Subcutaneous abdominal adipose tissue (tissue), 5 donors: ENCODE results near the gene NR1D1.

Experiments used
- H3K27ac ChIP-seq: one replicate; pipeline ENCODE4 v1.7.0; 2013; ENCODE audit warnings: low read depth, mild to moderate bottlenecking, inconsistent platforms, low read length, moderate library complexity
- H3K27me3 ChIP-seq, 5 donors: one replicate each; pipeline ENCODE4 v1.7.0; 2013; ENCODE audit warnings: low read length in 5 of 5, inconsistent platforms in 1 of 5; ENCODE audit not compliant: control insufficient read depth in 5 of 5, insufficient read depth in 4 of 5
- H3K36me3 ChIP-seq, 5 donors: one replicate each; pipeline ENCODE4 v1.7.0; 2013; ENCODE audit warnings: low read length in 5 of 5; ENCODE audit not compliant: control insufficient read depth in 5 of 5, insufficient read depth in 5 of 5
- H3K4me1 ChIP-seq, 5 donors: one replicate each; pipeline ENCODE4 v1.7.0; 2013; ENCODE audit warnings: low read length in 5 of 5, mild to moderate bottlenecking in 3 of 5, moderate library complexity in 1 of 5; ENCODE audit not compliant: control insufficient read depth in 5 of 5, insufficient read depth in 5 of 5
- H3K4me3 ChIP-seq, 5 donors: one replicate each; pipeline ENCODE4 v1.7.0; 2013; ENCODE audit warnings: low read length in 5 of 5, low read depth in 1 of 5
- H3K9ac ChIP-seq, 5 donors: one replicate each; pipeline ENCODE4 v1.7.0; 2013; ENCODE audit warnings: low read length in 5 of 5, mild to moderate bottlenecking in 4 of 5, moderate library complexity in 3 of 5
- H3K9me3 ChIP-seq, 5 donors: one replicate each; pipeline ENCODE4 v1.7.0; 2013; ENCODE audit warnings: low read length in 5 of 5; ENCODE audit not compliant: control insufficient read depth in 5 of 5
- donor health status: healthy.
- donor health status: healthy.
- donor health status: healthy.
- donor health status: healthy.
- donor health status: healthy.

Gene NR1D1

DNA sequence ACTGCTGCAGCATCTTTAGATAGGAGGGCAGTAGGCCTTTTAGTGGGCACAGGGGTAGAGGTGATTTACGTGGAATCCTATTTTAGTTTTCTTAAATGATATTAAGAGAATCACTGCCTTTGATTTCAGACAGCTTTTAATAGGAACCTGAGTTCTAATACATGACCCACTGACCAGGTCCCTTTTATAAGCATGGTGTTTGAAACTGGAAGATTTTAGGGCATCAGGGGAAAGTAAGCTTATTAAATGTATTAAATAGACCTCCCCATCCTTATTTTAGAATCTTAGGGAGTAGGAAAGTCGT is 23.4 kb upstream of the NR1D1 start:
- Histone ChIP-seq H3K9ac (peak overlapping the region; percentile 65 to 97 (median 86)), H3K27me3 (no peaks in the 10 kb centered on the region), H3K36me3 (peaks cover 0 to 26% (median 15%) of the 10 kb centered on the region in 5 donors), H3K27ac (peak overlapping the region; percentile 92), H3K9me3 (no peaks in the 10 kb centered on the region), H3K4me3 (peak overlapping the region; percentile 88 to 98 (median 96)), H3K4me1 (peaks cover 0 to 39% (median 33%) of the 10 kb centered on the region in 5 donors)

- Histone ChIP-seq H3K36me3 (peaks cover 0 to 24% (median 15%) of the 10 kb centered on the region in 5 donors), H3K4me1 (peaks cover 0 to 39% (median 35%) of the 10 kb centered on the region in 5 donors), H3K9ac (peak overlapping the region; percentile 65 to 97 (median 86)), H3K9me3 (no peaks in the 10 kb centered on the region), H3K4me3 (peak overlapping the region; percentile 88 to 98 (median 96)), H3K27ac (peak overlapping the region; percentile 92), H3K27me3 (no peaks in the 10 kb centered on the region)
These were observed 22.8 kb upstream of the NR1D1 start for GRCh38 chr17:40122999-40123810.

DNA sequence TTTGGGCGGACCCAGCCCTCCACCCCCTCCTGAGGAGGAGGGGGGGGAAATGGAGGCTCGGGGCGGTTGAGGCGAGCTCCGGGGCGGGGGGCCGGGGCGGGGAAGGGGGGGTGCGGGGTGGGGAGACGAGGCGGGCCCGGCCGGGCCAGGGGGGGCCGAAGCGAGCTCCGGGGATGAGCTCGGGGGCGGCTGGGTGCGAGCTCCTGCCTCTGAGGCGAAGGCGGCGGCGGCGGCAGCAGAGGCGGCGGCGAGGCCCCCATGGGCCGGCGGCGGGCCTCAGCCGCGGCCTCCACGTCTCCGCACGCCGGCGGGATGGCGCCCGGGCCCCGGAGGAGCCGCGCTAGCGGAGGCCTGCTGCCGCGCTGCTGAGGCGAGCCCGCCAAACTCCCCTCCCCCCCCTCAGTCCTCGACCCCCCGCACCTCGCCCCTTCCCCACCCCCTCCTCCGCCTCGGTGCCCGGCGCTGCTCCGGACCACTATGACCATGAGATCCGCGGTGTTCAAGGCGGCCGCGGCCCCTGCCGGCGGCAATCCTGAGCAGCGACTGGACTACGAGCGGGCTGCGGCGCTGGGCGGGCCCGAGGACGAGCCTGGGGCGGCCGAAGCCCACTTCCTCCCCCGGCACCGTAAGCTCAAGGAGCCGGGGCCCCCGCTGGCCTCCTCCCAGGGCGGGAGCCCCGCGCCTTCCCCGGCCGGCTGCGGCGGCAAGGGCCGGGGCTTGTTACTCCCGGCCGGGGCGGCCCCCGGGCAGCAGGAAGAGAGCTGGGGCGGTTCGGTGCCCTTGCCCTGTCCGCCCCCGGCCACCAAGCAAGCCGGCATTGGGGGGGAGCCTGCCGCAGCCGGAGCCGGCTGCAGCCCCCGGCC is 22.0 kb upstream of the NR1D1 start:
- no peaks in the 10 kb centered on the region for H3K9me3 ChIP-seq
- peak overlapping the region; percentile 92 for H3K27ac ChIP-seq
- no peaks in the 10 kb centered on the region for H3K27me3 ChIP-seq
- H3K4me3 ChIP-seq, result peak overlapping the region in 4 of 5 donors; percentile 88 to 97 (median 96)
- H3K9ac ChIP-seq, result peak overlapping the region in 4 of 5 donors; percentile 82 to 97 (median 88)
- peaks cover 0 to 39% (median 35%) of the 10 kb centered on the region in 5 donors for H3K4me1 ChIP-seq
- H3K36me3 ChIP-seq, result peaks cover 0 to 17% (median 12%) of the 10 kb centered on the region in 5 donors

DNA sequence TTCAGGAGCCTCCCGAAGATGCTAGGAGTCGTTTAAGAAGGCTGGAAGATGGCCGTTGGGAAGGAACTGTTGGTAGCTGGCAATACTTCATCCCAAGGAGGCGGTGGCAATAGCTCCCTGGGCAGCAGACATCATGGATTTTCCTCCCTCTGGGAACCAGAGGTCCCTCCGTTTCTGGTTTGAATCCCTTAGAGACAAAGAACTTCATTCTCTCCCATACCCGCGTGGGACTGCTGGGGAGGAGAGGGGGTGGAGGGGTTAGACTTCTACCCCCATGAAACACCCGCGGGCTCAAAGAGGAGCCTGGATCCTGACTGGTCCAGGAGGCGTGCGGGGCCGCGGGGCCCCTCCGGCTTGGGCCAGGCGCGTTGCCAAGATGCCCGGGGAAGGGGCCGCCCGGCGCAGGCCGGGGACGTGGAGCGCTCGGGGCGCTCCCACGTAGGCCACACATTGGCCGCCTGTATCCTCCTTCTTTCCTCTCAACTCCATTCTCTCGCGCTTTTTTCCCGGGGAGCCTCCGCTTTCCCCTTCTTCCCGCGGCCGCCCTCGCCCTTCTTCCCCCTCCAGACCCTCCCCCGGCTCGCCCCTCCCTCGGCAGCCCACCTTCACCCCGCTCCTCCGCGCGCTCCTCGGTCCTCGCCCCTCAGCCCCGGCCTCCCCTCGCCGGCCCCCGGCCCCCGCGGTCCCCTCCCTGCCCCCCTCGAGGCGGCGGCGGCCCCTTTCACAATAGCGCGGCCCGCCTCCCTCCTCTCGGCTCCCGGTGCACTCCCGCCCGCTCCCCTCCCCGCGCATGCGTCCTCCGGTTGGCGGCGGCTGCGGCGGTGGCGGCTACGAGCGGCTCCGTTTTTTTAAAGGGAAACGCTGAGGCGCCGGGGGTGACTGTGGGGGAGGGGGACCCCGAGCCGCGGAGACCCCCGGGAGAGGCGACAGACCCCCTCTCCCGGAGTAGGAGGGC is 21.1 kb upstream of the NR1D1 start, which contains the start of gene MSL1:
MSL1 (plus strand) TSS at position 791 of the 955 bp plus-strand sequence. CDS start 642 bp downstream, outside the sequence.
- H3K9me3 ChIP-seq, result no peaks in the 10 kb centered on the region
- H3K4me1 ChIP-seq, result peaks cover 0 to 39% (median 35%) of the 10 kb centered on the region in 5 donors
- no peaks in the 10 kb centered on the region for H3K27me3 ChIP-seq
- peak within 1 kb of the TSS; percentile 92 for H3K27ac ChIP-seq
- peak within 1 kb of the TSS; percentile 63 to 97 (median 87) for H3K9ac ChIP-seq
- H3K36me3 ChIP-seq, result peaks cover 0 to 9% (median 5%) of the 10 kb centered on the region in 5 donors
- peak within 1 kb of the TSS; percentile 77 to 97 (median 95) for H3K4me3 ChIP-seq

- Histone ChIP-seq H3K9me3 (no peaks in the 10 kb centered on the region), H3K4me1 (peaks cover 31 to 51% (median 40%) of the 10 kb centered on the region in 5 donors), H3K4me3 (no peak overlapping the region), H3K27me3 (no peaks in the 10 kb centered on the region), H3K9ac (no peak overlapping the region), H3K27ac (no peak overlapping the region), H3K36me3 (no peaks in the 10 kb centered on the region)
These were observed 14.7 kb upstream of the NR1D1 start for GRCh38 chr17:40115101-40115436.

GRCh38 chr17:40113907-40114245 is 13.5 kb upstream of the NR1D1 start:
- H3K4me3 ChIP-seq, result peak overlapping the region in 4 of 5 donors; percentile 58 to 75 (median 72)
- peak overlapping the region; percentile 97 for H3K27ac ChIP-seq
- peaks cover 36 to 63% (median 52%) of the 10 kb centered on the region in 5 donors for H3K4me1 ChIP-seq
- H3K27me3 ChIP-seq, result no peaks in the 10 kb centered on the region
- H3K9ac ChIP-seq, result peak overlapping the region; percentile 10 to 72 (median 65)
- no peaks in the 10 kb centered on the region for H3K36me3 ChIP-seq
- H3K9me3 ChIP-seq, result no peaks in the 10 kb centered on the region

GRCh38 chr17:40113110-40113906 is 12.9 kb upstream of the NR1D1 start:
- Histone ChIP-seq H3K9me3 (no peaks in the 10 kb centered on the region), H3K27me3 (no peaks in the 10 kb centered on the region), H3K4me3 (peak overlapping the region; percentile 45 to 75 (median 70)), H3K9ac (peak overlapping the region; percentile 45 to 72 (median 65)), H3K4me1 (peaks cover 37 to 68% (median 57%) of the 10 kb centered on the region in 5 donors), H3K27ac (peak overlapping the region; percentile 97), H3K36me3 (no peaks in the 10 kb centered on the region)

GRCh38 chr17:40112718-40113109 is 12.3 kb upstream of the NR1D1 start:
- H3K27ac ChIP-seq, result peak overlapping the region; percentile 97
- H3K36me3 ChIP-seq, result no peaks in the 10 kb centered on the region
- H3K4me1 ChIP-seq, result peaks cover 39 to 73% (median 63%) of the 10 kb centered on the region in 5 donors
- H3K9ac ChIP-seq, result peak overlapping the region; percentile 27 to 64 (median 56)
- no peaks in the 10 kb centered on the region for H3K27me3 ChIP-seq
- peak overlapping the region; percentile 15 to 75 (median 38) for H3K4me3 ChIP-seq
- no peaks in the 10 kb centered on the region for H3K9me3 ChIP-seq
